Anterior cingulate cortex (tissue), 58 donors: ENCODE results near the gene NRM.
A peak's percentile ranks its signal among the peaks of the same experiment; 100 is the strongest.
"Not testable (repeated sequence)": the region's sequence is repeated elsewhere in the genome, so short reads cannot be mapped to it uniquely, and the experiment has no call there.

Experiments used
- DNase-seq, 58 donors: peaks; one replicate each; lab custom pipeline; 2025; lab: John Stamatoyannopoulos, UW

The NRM gene

GRCh38 chr6:30721198-30722024, 30.6 kb upstream of the NRM start:
- peak in 57 of 58 donors; percentile 24 to 90 (median 80) for DNase-seq

DNA sequence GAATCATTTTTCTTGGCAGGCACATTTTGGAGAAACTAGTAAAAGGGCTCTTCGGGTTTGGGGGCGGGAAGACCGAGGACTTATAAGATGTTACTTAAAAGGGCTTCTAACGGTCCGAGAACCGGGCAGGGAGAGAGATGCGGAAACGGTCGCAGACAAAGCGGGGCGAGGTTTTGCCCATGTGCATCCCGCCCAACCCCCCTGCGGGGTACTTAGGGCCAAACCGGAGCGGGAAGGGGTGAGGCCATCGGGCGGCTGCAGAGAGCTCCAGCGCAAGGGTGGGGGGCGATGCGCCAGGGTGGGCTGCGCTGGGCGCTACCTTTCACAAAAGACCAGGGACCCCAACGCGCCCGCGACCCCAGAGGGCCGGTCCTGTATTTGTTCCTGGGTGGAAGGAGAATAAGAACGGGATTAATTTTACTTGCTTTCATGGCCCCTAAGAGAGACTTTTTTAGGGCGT, 30.0 kb upstream of the NRM start:
- DNase-seq: peak in 46 of 58 donors; percentile 9 to 69 (median 30)

DNA sequence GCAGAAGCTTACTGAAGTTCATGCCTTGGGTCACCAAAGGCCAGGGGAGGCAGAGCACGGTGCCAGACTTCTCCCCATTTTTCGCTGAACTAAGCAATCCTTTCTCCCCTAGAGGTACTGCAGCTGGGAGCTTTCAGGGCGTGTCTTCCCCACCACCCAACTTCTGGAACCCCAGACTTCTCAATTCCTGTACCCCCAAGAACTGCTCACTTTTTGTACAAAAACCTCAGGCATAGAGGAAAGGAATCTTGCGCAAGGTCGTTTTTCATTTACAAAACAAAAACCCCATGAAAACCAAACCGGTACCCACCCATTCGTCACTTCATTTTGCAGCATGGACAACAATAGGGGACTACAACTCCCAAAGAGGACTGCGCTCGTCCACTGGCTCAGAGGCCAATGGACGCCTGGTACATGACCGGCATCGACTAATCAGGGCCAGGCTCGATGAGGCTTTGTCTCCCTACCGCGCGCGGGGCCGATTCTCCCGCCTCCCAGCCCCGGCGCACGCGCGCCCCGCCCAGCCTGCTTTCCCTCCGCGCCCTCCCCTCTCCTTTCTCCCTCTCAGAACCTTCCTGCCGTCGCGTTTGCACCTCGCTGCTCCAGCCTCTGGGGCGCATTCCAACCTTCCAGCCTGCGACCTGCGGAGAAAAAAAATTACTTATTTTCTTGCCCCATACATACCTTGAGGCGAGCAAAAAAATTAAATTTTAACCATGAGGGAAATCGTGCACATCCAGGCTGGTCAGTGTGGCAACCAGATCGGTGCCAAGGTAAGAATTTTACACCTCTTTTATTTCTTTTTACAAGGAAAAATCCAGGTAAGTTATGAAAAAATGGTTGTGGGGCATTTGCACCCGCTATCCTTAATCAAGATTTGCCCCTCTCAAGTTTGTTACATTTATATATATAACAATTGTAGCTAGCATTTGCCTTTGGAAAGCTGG, 29.3 kb upstream of the NRM start, which contains the start of gene TUBB:
Gene TUBB (plus strand): TSS at position 562 of the 947 bp plus-strand sequence. CDS start 155 bp downstream, at position 717.
- DNase-seq: peak; percentile 69 to 99 (median 97)

GRCh38 chr6:30719356-30719755, 28.6 kb upstream of the NRM start:
- no peak for DNase-seq

DNA sequence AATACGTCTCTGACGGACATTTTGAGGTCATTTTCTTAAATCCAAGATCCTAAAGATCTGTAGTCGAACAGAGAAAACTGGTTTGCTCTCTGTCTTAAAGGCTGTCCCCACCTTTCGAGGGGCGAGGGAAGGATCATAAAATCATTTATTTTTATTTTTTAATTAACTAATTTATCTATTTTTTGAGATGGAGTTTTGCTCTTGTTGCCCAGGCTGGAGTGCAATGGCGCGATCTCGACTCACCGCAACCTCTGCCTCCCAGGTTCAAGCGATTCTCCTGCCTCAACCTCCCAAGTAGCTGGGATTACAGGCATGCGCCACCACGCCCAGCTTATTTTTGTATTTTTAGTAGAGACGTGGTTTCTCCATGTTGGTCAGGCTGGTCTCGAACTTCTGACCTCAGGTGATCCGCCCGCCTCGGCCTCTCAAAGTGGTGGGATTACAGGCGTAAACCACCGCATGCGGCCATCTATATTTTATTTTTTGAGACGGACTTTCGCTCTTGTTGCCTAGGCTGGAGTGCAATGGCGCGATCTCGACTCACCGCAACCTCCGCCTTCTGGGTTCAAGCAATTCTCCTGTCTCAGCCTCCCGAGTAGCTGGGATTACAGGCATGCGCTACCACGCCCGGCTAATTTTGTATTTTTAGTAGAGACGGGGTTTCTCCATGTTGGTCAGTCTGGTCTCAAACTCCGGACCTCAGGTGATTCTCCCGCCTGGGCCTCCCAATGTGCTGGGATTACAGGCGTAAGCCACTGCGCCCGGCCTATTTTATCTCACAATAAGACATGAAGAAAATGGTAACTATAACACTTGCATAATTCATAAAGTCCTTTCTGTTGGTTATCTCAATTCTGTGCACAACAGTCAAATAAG, 27.3 kb upstream of the NRM start:
- not testable (repeated sequence) for DNase-seq

DNA sequence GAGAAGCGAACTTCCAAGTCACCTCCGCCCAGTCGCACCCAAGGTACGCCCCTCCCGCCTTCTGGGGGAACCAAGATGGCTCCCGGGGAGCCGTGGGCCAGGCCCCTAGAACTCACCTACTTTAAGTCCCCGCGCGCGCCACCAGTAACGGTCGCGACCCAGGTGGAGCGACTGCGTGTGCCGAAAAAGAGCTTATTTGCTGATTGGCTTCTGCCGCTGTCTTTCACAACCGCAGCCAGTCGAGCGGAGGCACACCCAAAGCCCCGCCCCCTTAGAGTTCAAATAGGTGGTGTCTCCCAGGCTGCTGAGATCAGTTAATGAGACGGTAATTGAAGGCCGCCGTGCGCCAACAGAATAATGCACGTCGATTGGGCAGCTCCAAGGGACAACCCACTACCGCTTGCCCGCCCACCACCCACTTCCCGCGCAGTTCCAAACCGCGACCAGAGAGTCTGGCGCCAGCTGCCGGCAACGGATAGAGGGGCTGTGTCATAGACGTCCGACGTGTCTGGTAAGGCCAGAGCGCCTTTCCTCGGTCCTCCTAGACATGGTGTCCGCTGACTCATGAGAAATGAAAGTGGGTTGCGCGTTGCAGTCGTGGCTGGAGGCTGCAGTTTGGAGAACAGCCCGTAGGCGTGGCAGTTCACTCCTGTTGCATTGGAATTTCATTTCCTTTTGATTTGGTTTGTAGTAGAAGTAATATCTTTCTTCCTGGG, 26.5 kb upstream of the NRM start, which contains the start of gene MDC1:
Gene MDC1 (minus strand): TSS at position 153 of the 716 bp plus-strand sequence. CDS start 2,106 bp downstream, outside the sequence.
- DNase-seq: peak; percentile 85 to 100 (median 99)

DNA sequence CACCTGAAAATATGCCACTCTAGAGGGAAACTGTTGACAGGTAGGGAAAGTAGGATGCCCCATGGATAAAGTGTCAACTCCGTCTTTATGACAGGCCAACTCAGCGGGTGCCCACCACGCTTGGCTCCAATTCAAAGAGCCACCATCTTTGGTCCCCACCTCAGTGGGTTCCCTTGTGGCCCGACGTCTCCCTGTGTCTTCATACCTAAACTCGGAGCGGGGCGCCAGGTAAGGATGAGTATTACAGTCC, 26.0 kb upstream of the NRM start:
- DNase-seq: no peak

GRCh38 chr6:30714263-30714662, 23.5 kb upstream of the NRM start:
- no peak for DNase-seq

DNA sequence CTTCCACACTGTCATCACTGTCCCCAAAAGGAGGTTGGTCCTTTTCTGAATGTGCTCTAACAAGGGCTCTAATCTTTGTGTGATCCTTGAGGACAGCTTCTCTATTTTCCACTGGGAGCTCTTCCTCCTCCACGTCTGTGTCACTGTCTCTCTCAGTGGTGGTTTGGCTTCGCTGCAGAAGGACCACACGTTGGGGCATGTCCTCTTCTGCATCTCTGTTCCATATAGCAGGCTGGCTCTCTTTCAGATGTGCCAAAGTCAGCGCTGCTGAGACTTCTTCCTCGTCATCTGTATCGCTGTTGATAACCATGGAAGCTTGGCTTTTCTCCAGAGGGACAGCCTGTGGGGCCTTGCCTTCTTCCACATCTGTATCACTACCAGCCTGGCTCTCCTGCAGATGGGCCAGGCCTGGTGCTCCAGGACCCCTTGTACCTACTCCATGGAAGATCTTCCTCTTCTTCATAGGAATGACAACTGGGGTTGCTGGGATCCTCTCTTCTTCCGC, 21.7 kb upstream of the NRM start:
- DNase-seq: no peak

DNA sequence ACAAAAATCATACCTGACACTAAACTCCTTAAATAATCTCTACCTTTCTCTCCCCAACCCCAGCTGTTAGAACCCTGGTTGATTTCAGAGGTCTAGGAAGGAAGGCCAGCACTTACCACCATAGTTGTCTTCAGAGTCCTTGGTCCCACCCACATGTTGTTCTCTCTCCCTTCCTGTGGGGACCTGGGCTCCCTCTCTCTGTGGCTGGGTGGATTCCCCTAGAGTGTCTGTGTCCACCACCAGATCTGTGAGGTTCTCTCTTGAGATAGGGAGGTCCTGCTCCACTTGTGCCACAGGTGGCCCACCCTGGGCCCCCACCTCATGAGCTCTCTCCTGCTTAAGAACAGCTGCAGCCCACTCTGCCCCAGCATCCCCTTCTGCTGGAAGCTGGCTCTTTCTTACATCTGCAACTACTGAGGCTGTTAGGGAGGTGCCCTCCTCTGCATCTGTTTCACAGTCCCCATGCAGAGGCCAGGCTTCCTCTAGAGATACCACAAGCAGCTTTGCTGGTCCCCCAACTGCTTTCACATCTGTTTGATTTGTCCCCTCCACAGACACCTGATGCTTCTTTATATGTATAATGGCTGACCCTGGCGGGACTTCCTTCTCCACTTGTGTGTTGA, 21.1 kb upstream of the NRM start:
- DNase-seq: no peak

GRCh38 chr6:30709101-30709868, 18.5 kb upstream of the NRM start:
- DNase-seq: no peak

- DNase-seq: no peak
Measured at GRCh38 chr6:30707281-30707850, 16.6 kb upstream of the NRM start.

GRCh38 chr6:30705620-30706019, 14.8 kb upstream of the NRM start:
- no peak for DNase-seq

DNA sequence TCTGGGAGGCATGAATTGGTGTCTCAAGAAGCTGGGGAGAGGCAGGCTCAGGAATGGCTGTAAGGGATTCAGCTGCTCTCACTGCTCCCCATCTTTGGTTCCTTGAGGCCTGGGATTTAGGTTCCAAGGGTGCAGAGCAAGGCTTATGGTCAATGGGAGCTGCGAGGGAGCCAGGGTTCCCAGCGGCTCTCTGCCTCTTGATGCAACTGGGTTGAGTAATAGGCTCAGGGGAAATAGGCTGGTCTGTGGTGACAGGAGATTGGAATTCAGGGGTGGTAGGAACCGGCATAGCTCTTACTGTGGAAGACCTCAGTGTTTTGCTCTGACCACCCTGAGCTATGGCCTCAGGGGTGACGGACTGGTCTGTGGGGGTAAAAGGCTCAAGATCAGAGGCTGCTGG, 13.0 kb upstream of the NRM start:
- no peak for DNase-seq

DNA sequence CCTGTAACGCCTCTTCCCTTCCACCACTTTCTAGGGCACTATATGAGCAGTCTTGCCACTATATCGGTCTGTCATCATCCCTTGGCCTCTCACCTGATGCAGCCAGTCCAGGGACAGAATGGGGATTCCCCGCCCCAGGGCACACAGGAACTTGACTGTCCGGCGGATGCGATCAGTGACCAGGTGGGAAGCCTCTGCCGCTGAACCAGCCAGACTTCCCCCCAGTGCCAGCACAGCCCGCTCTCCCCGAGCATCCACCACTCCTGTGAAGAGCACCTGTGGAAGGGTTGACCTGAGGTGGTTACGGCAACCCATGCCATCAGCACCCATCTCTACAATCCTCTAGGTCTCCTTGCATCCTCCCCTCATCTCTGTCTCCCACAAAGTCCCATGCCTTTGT, 12.2 kb upstream of the NRM start:
- DNase-seq: no peak

DNA sequence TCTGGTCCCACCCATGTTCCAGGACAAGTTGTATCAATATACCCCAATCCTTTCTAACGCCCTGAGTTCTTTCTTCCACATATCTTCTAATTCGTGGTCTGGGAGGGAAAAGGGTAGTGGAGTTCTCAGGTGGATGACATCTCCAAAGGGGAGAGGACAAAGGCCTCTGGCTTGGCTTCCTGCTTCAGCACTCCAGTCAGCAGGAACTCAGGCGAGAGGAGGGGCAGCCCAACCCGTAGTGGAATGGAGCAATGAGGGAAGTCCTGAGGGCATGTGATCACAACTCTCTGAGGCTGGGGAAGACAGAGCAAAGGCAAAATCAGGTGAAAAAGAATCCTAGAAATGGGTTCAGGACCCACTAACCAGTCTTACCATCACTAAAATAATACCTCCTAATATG, 9.6 kb upstream of the NRM start:
- DNase-seq: no peak

DNA sequence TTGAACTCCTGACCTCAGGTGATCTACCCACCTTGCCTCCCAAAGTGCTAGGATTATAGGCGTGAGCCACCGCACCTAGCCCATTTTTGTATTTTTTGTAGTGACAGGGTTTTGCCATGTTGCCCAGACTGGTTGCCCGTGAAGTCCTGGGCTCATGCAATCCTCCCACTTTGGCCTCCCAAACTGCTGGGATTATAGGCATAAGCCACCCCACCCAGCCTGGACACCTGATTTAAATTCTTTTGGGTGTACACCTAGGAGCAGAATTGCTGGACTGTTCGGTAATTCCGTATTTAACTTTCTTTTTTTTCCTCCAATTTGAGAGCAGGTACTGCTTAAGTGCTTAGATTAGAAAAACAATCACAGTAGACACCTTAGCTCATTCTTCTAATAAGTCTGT, 5.6 kb upstream of the NRM start:
- no peak for DNase-seq
